GM18861 (cell line): ENCODE results near the gene OSBPL5.

Experiments
- ATAC-seq: cut with Tn5 transposase; IDR thresholded peaks from one replicate; pipeline ENCODE4 v1.9.1; 2021; ENCODE audit not compliant: unreplicated experiment

Gene OSBPL5

DNA sequence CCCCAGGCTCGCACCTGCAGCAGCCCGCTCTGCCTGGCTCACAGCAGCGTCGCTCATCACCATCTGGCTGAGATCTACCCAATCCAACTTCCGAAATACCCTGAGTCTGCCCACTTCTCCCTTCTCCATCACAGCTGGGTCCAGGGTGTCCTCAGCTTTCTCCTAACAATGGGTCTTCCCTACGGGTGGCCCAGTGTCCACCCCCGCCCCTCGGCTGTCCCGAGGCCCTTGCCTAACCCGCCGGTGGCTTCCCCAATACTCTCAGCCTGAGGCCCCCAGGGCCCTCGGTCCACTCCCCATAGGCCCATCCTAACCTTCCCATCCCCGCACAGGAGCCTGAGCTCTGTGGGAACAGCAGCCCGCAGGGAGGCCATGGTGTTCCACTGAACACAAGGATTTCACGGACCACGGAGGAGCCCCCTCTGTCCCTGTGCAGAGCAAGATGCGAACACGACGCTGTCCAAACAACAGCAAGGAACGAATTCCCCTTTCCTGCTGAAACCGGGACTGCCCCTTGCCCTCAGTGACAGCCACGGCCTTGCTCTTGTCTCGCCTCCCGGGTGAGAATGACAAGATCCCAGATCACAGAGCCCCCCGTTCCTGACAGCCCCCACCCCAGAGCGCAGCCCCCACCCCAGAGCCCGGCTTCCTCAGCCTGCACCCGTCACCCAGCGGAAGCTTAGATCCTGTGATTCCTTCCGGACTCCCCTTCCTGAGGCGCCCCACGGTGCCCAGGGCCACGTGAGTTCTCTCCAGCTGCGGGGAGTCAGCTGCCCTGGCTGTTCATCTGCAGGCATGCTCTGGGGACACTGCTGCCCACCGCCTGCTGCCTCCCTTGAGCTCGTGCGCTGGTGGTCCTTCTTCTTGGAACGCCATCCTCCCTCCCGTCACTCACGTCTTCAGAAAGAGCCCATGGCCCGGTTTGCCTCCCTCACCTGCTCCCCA, 59.0 kb downstream of the OSBPL5 start:
- no peak for ATAC-seq

DNA sequence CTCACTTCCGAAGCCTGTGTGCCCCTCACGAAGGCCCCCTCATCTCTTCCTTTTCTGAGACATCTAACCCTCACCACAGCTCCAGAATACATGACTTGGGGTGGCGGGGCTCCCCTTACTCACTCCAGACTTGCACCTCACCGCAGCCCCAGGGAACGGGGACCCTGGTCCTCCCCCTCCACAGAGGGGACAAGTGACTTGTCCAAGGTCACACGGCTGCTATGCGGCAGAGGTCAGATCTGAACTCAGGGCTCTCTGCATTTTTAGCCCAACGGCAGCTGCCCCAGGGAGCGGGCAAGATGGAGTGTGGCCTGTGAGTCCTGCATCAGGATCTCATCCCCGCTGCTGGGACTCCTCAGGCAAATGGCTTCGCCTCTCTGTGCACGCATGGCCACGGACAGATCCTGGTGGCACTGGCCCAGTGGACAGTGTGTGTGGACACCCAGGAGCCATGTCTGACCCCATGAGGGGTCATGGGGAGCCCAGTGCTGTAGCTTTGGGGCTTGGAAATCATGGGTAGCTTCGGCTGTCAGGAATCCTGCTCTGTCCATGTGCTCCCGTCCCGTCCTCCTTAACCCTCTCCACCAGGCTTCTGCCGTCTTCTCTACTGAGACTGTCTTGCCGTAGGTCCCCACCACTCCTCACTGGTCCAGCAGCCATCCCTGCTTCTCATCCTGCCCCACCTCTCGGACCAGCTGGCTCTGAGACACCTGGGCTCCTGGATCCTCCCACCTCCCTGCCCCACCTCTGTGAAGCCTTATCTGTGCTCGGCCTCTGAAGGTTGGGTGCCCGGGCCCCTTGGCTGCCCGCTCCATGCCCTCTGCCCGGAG, 59.9 kb downstream of the OSBPL5 start:
- ATAC-seq = no peak

DNA sequence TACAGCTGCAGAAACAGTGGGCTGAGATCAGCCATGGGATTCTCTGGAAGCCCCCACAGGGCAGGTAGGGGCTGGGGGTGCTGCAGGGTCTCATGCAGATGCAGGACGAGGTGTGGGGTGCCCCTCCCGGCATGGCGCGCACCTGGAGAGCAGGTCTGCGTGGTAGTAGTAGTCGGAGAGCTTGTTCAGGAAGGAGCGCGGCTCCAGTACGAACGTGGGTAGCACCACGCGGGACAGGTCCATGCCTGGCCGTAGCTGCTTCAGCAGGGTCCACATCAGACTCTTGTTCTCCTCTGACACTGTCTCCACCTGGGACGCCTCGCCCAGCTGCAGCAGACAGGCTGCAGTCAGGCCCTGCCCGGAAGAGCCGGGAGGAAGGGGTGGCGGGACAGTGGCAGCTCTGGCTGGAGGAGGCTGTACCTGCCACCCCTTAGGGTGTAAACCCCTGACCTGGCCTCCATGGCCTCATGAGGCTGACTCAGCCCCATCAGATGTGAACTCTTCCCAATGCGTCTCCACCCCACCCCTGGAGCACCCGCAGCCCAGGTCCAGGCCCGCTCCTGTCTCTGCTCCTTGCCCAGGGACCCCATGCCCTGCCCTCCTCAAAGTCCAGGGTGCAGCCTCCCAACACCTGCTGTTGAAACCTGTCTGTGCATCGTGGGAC, 60.9 kb downstream of the OSBPL5 start:
- no peak for ATAC-seq

DNA sequence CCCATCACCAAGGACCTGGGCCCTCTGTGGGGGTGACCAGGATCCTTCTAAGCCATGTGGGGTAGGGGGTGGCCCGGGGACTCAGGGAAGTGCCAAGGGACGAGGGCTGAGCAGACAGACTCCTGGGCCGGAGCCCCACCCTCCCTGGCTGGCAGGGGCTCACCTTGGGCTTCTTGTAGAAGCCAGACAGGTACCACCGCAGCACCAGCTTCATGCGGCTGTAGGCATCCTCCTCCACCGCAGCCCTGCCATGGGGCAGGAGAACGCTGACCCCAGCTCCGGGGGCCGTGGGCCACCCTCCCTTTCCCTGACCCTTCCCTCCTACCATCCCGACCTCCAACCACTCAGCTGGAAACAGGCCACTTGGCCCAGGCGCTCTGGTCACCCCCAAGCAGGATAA, 62.0 kb downstream of the OSBPL5 start:
- no peak for ATAC-seq

DNA sequence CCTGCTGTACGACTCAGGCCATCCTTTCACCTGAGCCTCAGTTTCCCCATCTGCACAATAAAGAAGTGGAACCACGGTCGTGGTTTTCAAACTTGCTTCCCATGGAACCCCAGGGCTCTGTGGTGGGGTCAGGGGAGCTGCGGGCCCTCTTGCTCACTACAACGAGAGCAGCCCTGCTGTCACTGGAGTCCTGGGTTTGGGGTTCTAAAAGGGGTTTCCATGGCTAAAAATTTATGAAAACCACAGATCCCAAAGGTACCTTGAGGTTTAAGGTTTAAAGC, 62.5 kb downstream of the OSBPL5 start:
- ATAC-seq = no peak

DNA sequence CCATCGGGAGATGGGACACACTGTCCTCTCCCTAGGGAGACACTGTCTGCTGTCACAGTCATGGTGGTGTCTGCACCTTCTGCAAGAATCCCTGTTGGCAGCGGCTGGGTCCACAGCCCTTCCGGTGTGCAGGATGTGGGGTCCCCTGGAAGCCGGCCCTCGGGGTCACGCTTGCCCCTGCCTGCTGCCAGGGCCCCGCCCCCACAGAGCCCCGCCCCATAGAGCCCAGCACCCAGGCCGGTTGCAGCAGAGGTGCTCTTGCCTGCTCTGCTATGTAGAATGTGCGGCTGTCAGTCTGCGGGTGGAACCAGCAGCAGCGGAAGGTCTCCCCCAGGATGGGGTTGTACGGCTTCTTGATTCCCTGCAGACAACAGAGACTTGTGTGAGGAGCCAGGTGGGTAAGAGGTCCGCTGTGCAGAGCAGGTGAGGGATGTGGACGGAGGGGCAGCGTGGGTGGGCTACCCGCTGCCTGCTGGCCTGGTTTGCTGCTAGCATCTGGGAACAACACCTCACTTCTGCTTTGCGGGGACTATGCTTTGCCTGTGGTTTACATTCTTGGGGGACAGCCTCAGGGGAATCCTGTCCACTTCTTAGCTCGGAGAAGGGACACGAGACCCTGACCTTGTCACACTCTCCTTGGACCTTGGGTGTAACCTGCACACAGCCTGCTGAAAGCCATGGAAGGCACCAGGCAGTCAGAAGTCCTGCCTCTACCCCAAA, 63.0 kb downstream of the OSBPL5 start:
- no peak for ATAC-seq

DNA sequence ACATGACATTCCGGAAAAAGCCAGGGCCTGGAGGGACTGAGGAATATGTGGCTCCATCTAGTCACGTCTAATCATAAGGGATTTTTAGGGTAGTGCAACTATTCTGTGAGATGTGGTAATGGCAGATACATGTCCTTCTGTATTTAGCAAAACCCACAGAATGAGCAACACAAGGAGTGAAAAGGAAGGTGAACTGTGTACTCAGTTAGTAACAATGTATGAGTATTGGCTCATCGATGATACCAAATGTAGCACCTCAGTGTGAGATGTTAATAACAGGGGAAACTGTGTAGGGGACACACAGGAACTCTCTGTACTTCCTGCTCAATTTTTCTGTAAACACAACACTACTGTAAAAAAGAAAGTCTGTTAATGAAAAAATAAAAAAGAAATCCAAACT, 65.9 kb downstream of the OSBPL5 start:
- no peak for ATAC-seq

DNA sequence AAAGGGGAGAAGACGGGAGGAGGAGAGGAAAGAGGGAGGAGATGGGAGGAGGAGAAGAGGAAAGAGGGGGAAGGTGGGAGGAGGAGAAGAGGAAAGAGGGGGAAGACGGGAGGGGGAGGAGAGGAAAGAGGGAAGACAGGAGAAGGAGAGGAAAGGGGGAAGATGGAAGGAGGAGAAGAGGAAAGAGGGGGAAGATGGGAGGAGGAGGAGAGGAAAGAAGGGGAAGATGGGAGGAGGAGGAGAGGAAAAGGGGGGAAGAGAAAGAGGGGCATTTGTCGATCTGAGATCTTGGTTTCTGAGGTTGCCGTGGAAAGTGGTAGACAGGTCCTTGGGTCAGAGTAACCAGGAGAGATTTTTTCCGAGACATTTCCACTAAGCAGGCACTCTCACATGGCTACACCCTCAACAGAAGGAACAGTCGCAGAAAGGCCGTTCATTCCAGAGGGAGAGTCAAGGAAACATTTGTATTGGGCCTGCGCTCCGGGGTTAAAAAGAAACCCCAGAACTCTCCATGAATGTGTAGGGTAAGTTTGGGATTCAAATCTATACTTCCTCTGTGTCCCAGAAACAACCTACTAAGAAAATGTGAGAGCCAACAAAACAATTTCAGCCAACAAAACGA, 68.1 kb downstream of the OSBPL5 start:
- no peak for ATAC-seq

DNA sequence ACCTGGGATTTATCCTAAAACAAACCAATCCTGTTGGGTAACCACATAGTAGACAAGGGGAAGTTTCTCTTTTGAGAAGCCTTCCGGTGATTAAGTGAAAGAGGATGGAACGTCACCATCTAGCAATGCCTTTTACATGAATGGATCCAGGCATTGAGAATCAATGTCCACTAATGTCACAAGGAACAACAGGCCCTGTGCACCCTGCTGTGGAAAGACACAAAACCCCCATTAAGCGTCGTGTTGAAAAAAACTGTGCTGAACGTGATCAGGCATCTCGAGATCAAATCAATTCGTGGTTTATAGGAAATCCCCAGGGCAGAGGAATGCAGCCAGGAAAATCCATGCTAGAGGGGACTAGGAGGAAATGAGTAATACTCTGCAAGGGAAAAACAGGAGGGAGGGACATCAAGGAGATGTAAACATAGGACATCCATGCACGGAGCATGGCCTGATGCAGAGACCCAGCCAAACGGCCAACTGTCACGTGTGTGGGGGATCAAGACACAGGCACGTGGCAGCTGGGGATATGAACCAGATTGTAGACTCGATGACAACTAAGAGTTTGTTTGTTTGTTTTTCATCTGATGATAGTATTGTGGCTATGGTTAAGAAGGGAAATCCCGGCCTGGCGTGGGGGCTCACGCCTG, 69.3 kb downstream of the OSBPL5 start:
- no peak for ATAC-seq

DNA sequence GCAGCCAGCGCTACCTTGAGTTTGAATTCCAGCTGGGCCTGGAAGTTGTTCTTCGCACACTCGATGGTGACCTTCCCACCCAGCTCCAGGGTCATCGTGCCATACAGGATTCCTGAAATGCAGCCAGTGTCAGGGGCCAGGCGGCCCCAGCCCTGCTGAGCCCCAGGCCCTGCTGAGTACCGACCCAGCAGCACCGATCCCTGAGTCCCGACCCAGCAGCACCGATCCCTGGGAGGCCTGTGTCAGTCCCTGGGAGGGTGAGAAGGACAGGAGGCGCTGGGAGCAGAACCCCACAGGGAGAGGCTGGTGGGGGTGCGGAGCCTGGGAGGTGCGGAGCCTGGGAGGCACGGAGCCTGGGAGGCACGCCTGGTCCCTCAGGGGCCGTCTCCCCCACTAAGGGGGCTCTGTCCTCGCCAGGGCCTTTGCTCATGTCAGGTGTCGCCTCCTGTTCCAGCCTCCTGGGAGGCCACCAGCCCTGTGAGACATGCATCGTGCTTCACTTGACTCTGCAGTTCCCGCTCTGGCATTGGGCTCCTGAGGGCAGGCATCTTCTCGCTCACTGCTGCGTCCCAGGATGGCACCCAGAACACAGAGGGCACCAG, 70.8 kb downstream of the OSBPL5 start:
- no peak for ATAC-seq

DNA sequence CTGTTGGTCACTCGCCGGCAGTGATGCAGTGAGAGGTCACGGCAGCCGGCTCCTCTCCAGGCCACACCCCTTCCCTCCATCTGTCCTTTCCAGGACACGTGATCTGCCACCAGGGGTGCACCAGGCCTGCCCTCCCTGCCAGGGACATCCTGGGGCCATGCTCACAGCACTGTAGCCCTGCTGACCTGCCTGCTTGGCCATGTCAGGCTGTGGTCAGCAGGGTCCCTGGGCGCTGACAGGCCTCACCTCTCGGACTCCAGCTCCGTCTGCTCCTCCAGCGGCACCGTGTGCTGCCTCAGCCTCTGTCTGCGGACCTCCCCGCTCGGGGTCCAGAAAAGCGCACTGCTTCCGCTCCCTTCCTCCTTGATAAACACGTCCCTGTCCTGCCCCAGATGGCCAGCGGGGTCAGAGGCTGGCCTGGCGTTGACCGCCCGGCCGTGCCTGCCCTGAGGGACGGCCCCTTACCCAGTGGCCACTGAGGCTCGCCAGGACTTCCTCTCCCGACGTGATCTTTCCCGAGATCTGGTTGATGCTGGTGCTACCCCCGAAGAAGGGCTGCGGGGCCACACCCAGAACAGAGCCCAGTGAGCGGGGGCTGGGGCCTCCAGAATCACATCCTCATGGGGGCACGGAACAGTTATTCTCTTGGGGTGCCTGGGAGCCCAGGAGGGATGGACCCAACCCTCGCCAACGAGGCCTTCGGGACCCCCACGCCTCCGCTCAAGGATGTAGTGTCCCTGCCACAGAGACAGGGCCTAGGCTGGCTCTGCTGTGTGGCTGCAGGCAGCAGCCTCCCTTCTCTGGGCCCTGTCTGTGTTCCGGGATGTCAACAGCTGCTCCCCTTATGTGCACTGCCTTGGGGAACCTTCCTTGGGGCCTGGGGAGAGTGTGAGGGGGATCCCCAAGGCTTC, 71.6 kb downstream of the OSBPL5 start:
- ATAC-seq = no peak

DNA sequence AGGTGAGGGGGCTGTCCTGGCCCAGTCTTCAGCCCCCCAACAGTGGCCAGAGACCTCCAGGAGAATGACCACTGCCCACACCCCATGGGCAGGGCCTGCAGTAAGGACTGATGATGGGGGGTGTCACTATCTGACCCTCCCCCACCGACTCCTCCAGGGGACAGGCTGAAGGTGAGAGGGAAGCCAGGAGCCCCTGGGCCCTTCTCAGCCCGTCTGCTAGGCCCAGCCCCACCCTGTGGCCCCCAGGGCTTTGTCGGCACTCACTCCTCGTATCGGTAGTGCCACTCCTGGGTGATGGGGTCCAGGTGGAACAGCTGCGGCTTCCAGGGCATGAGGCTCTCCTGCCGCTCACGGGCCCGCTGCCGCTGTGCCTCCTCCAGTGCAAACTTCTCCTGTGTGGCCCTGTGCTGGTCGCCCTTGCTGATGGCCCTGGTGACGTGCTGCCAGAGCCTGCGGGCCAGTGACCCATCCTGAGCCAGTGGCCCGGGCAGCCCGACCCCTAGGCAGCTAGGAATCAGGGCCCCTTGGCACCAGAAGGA, 72.4 kb downstream of the OSBPL5 start:
- ATAC-seq = no peak

DNA sequence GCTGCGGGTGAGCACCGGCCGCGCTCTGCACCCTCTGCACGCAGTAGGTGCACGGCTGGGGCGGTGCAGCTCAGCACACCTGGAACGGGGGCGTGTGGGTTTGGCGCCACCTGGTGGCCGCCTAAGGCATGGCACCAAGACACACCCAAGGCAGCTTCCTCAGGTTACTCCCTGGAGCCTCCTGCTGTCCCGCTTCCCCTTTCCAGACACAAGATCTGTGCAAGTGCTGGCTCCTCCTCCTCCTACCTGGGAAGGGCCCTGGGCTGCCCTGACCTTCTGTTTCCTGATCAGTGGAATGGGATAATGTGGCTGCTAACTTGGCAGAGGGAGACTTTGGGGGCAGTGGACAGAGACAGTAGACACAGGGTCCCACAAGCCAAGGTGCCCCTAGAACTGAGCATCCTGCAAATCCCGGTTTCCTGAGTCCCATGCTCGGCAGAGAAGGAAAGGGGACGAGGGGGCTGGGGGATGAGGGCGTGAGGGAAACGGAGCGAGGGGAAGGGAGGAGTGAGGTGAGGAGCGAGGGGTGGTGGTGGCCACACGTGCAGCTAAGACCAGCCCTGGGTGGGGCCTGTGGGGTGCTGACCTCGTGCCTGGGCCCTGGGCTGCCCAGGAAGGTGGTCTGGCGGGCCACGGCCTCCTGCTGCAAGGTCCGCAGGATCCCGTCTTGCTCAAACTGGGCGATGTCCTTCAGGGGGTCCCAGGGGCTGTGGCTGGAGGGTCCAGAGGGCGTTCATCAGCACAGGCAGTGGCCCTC, 73.1 kb downstream of the OSBPL5 start:
- no peak for ATAC-seq

DNA sequence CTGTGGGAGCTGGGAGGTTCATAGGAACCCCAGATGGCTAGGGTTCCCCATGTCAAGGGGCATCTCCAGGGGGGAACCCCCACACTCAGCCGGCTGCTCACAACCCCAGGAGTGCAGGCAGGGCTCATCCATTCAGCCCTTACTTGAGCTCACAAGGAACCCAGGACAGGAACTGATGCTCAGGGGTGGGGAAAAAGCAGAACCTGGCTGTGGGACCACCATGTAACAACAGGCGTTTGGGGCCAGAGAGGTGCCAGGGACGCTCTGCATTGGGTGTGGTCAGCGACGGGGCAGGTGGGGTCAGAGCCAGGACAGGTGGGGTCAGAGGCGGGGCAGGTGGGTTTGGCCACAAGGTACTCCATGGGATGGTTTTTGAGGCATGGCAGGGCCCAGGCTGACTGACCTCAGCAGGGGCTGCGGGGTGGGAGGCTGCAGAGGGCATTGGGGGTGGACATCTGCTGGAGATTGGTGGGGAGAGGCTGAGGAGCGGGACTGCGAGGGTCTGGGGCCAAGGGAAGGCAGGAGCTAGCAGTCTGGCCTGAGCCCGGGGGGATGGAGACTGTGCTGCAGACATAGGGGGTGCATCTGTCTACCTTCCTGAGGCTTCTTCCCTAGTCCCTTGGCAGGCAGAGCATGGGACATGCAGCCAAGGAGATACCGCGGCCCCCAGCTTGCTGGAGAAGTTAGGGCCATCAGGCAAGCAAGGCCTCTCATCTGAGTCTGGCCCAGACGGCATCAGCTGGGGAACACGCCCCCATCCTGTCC, 73.8 kb downstream of the OSBPL5 start:
- ATAC-seq = no peak

DNA sequence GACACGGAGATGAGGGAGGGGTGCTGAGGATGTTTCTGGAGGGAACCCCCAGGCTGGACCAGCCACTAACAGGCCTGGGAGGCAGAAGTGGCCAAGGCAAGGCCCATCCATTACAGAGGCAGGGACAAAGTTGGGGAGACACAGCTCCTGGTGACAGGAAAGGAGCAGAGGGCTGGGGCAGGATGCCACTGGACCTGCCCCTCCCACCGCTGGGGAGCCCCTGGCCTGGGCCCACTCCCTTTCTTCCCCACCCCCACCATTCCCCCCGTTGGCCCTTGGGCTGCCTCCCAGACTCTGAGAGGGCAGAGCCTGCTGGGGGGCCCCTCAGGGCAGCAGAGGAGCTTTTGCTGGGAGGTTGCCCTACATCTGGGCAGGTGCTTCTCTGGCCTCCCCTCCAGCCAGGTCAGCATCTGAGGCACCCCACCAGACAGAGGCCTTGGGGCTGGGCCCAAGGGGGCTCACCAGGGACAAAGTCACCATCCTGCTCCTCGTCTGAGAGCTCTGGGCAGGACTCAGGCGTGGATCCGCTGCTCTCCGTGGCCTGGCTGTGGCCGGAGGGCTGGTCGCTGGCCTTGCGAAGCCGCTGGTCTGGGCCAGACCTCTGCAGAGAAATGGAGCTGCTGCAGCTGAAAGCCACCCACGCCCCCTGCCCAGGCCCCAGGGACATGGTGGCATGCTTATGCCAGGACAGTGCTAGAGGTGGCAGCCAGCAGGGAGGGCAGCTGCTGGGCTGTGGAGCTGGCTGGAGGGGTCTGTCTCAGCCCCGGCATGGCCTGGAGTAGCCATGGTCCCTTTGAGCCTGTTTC, 74.8 kb downstream of the OSBPL5 start:
- no peak for ATAC-seq
